Measurements from ENCODE around the gene ZXDB. TPM values are rescaled to one million over a fixed set of nuclear protein-coding genes. Genes with fewer than 3 reads are reported as not detected.

ZXDB gene
- total and polyA plus RNA-seq, 10 of the 15 experiments (the other 5 are each of a cell fraction or from before 2014, with no cell fraction given) = 0.47 to 8.1 (median 2.9) TPM

GRCh38 chrX:57641338-57641737, 49.5 kb downstream of the ZXDB start:
- no peak for FAIRE-seq
- CTCF ChIA-PET = no interaction called here
- ATAC-seq = no peak

More at GRCh38 chrX:57641338-57641737, 49.5 kb downstream of the ZXDB start:
- Histone ChIP-seq H3K79me2 (ENCODE audit: control insufficient read depth, insufficient read depth, low read length) (no peaks in the 10 kb centered on the region), H3K36me3 (ENCODE audit: control insufficient read depth in 2 of 2, insufficient read depth in 2 of 2, low read length in 1 of 2) (no peaks in the 10 kb centered on the region), H3K4me3 (no peak overlapping the region), H4K20me1 (ENCODE audit: control insufficient read depth, insufficient read depth) (no peaks in the 10 kb centered on the region), H3K9ac (ENCODE audit: control insufficient read depth, insufficient read depth, low read length) (no peak overlapping the region), H3K27me3 (replicated peaks in 1 of 2; ENCODE audit: control insufficient read depth in 2 of 2, insufficient read depth in 2 of 2, low read length in 1 of 2) (no peaks in the 10 kb centered on the region), H3K27ac (ENCODE audit: control insufficient read depth, insufficient read depth) (no peak overlapping the region), H3K4me2 (ENCODE audit: control insufficient read depth, insufficient read depth) (no peak overlapping the region), H3K4me1 (ENCODE audit: control insufficient read depth, insufficient read depth, low read length) (no peaks in the 10 kb centered on the region), H2AFZ (ENCODE audit: control insufficient read depth, low read depth, low read length) (no peak overlapping the region), H3K9me3 (replicated peaks; ENCODE audit: control insufficient read depth, insufficient read depth, low read length) (no peaks in the 10 kb centered on the region)
- SMC1A ChIA-PET (ENCODE audit: uncharacterized antibody, unreplicated experiment) = no interaction called here
- intact Hi-C loops (cut with micrococcal nuclease; ENCODE audit: unreplicated experiment) (no loop called here), in situ Hi-C loops (cut with MboI) (no loop called here)
- TF ChIP-seq BCLAF1 (IDR thresholded peaks at IDR 0.05) (no peak), EGR1 (IDR thresholded peaks at IDR 0.05; ENCODE audit: borderline replicate concordance in 1 of 2, low read depth in 2 of 2, low read length in 2 of 2) (no peak), NKRF (conservative IDR thresholded peaks at IDR 0.05) (no peak), NR2C1 (IDR thresholded peaks at IDR 0.05) (no peak), ATF7 (IDR thresholded peaks at IDR 0.05; ENCODE audit: low read depth) (no peak), RFX5 (IDR thresholded peaks at IDR 0.05; ENCODE audit: low read depth, low read length) (no peak), HDAC6 (IDR thresholded peaks at IDR 0.05; ENCODE audit: unreplicated experiment) (no peak)
- RAD21 ChIA-PET (ENCODE audit: unreplicated experiment) = no interaction called here
- no peak for DNase-seq (ENCODE audit: low read depth, low spot score)
- no TSS peak for BruUV-seq (replicated peaks)
- 0% methylated on average over 2 of the region's 2 CpGs for WGBS (ENCODE audit: insufficient coverage, insufficient replicate concordance, low lambda C conversion rate, missing lambda C conversion rate)
- POLR2A ChIA-PET = no interaction called here
